Fibroblast of lung (primary cell): ENCODE measurements around the gene EXOC6. TPM values are rescaled to one million over a fixed set of nuclear protein-coding genes. Genes with fewer than 3 reads are reported as not detected.

Experiments used
- DNase-seq, 2 donors: peaks; one replicate each; pipeline versions ENCODE4 v3.0.0 to v3.0.0-alpha.2; 2010; ENCODE audit warnings: low read depth in 2 of 2
- H2AFZ ChIP-seq: 2 replicates; pipeline ENCODE4 v1.5.1; 2012; ENCODE audit warnings: low read length, control low read depth, inconsistent platforms
- H3K27ac ChIP-seq: 2 replicates; pipeline ENCODE4 v1.5.1; 2011; ENCODE audit warnings: low read length, control low read depth; ENCODE audit not compliant: insufficient read depth
- H3K27me3 ChIP-seq: 2 replicates; pipeline ENCODE4 v1.5.1; 2011; ENCODE audit warnings: mild to moderate bottlenecking, low read length; ENCODE audit not compliant: control insufficient read depth, insufficient read depth
- H3K36me3 ChIP-seq: 2 replicates; pipeline ENCODE4 v1.5.1; 2011; ENCODE audit warnings: low read length; ENCODE audit not compliant: control insufficient read depth, insufficient read depth
- H3K4me1 ChIP-seq: 2 replicates; pipeline ENCODE4 v1.5.1; 2011; ENCODE audit warnings: low read length; ENCODE audit not compliant: control insufficient read depth, insufficient read depth; ENCODE audit errors: extremely low read depth
- H3K4me2 ChIP-seq: 2 replicates; pipeline ENCODE4 v1.5.1; 2011; ENCODE audit warnings: low read length, control low read depth; ENCODE audit not compliant: insufficient read depth; ENCODE audit errors: extremely low read depth
- H3K4me3 ChIP-seq, 4 experiments: fragments of 200-600 bp in 1 of 4; sonication (generic) in 1 of 4; replicated peaks in 1 of 4; 2 replicates each; pipeline ENCODE4 v1.5.1; 2011 to 2016; ENCODE audit warnings: low read length in 4 of 4, low read depth in 3 of 4, mild to moderate bottlenecking in 3 of 4, control low read depth in 2 of 4, inconsistent platforms in 1 of 4, mixed read lengths in 1 of 4; ENCODE audit not compliant: insufficient read depth in 1 of 4; ENCODE audit errors: control extremely low read depth in 1 of 4
- H3K79me2 ChIP-seq: 2 replicates; pipeline ENCODE4 v1.5.1; 2012; ENCODE audit warnings: mild to moderate bottlenecking, low read length, inconsistent platforms; ENCODE audit not compliant: control insufficient read depth, insufficient read depth
- H3K9ac ChIP-seq: 2 replicates; pipeline ENCODE4 v1.5.1; 2011; ENCODE audit warnings: mild to moderate bottlenecking, low read length, control low read depth; ENCODE audit not compliant: insufficient read depth
- H3K9me3 ChIP-seq: 2 replicates; pipeline ENCODE4 v1.5.1; 2012; ENCODE audit warnings: low read depth, low read length; ENCODE audit not compliant: control insufficient read depth, insufficient read depth
- H4K20me1 ChIP-seq: 2 replicates; pipeline ENCODE4 v1.5.1; 2011; ENCODE audit warnings: low read length; ENCODE audit not compliant: control insufficient read depth, insufficient read depth; ENCODE audit errors: extremely low read depth
- EZH2 ChIP-seq: IDR thresholded peaks from 2 replicates; pipeline ENCODE4 v1.5.1; 2012; ENCODE audit warnings: low read length, control low read depth, mild to moderate bottlenecking; ENCODE audit errors: missing control alignments
- polyA plus RNA-seq, 2 donors: library from polyadenylated mRNA; depleted of rRNA in 1 of 2; stranded (reverse) in 1 of 2; unstranded in 1 of 2; fragments of >200 nt; gene quantifications; 2 replicates each; pipeline ENCODE4 v1.2.1, GENCODE V29; 2011 to 2012; ENCODE audit warnings: missing spikeins in 1 of 2
- total RNA-seq: library from RNA; depleted of rRNA; stranded (reverse); fragments of >200 nt; gene quantifications from 2 replicates; pipeline ENCODE4 v1.2.1, GENCODE V29; 2014
- TF ChIP-seq, protein P1 (sequence below), 2 donors: IDR thresholded peaks in 1 of 2; conservative IDR thresholded peaks in 1 of 2; 1 replicate in 1 of 2; 2 replicates in 1 of 2; pipeline ENCODE4 v1.5.1; 2011 to 2012; ENCODE audit warnings: low read length in 2 of 2, control low read depth in 1 of 2, inconsistent platforms in 1 of 2, low read depth in 1 of 2, mild to moderate bottlenecking in 1 of 2

Gene EXOC6
- total and polyA plus RNA-seq, 2 donors (not counting 1 experiment from before 2014, with no cell fraction given): 6.2 to 9.2 TPM

DNA sequence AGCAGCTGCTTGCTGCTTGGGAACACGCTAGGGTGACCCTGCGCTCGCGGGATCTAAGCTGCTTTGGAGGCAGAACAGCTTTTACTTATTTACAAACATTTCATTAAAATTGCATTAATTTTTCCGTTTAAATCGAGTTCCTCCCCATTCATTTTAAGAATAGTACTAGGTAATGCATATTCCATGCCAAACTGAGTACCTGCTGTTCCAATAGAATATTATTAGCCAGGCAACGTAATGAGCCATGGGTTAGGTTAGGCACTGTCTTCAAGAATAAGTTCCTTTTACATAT, 860 bp downstream of the EXOC6 start:
- Histone ChIP-seq H3K27me3 (no peaks in the 10 kb centered on the region), H3K36me3 (no peaks in the 10 kb centered on the region), H3K9ac (peak overlapping the region; percentile 72), H3K79me2 (no peaks in the 10 kb centered on the region), H3K4me3 (peak overlapping the region; percentile 58 to 90 (median 79)), H3K9me3 (no peaks in the 10 kb centered on the region), H3K4me2 (peak overlapping the region; percentile 91), H3K4me1 (peaks cover 3% of the 10 kb centered on the region), H2AFZ (peak overlapping the region; percentile 29), H4K20me1 (no peaks in the 10 kb centered on the region), H3K27ac (no peak overlapping the region)
- TF ChIP-seq, protein P1, sequence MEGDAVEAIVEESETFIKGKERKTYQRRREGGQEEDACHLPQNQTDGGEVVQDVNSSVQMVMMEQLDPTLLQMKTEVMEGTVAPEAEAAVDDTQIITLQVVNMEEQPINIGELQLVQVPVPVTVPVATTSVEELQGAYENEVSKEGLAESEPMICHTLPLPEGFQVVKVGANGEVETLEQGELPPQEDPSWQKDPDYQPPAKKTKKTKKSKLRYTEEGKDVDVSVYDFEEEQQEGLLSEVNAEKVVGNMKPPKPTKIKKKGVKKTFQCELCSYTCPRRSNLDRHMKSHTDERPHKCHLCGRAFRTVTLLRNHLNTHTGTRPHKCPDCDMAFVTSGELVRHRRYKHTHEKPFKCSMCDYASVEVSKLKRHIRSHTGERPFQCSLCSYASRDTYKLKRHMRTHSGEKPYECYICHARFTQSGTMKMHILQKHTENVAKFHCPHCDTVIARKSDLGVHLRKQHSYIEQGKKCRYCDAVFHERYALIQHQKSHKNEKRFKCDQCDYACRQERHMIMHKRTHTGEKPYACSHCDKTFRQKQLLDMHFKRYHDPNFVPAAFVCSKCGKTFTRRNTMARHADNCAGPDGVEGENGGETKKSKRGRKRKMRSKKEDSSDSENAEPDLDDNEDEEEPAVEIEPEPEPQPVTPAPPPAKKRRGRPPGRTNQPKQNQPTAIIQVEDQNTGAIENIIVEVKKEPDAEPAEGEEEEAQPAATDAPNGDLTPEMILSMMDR (conservative IDR thresholded peaks at IDR 0.05 in 1 of 2, IDR thresholded peaks at IDR 0.05 in 1 of 2; ENCODE audit: low read depth in 1 of 2, low read length in 2 of 2): peak in 1 of 2 donors; percentile 1
- no peak for TF ChIP-seq EZH2
- DNase-seq: no peak

GRCh38 chr10:92849576-92850090, 1.3 kb downstream of the EXOC6 start:
- no peak overlapping the region for H2AFZ ChIP-seq
- H3K79me2 ChIP-seq: no peaks in the 10 kb centered on the region
- H3K27ac ChIP-seq: no peak overlapping the region
- H3K4me3 ChIP-seq: peak overlapping the region; percentile 58 to 90 (median 79)
- TF ChIP-seq EZH2: no peak
- TF ChIP-seq, protein P1 (conservative IDR thresholded peaks at IDR 0.05 in 1 of 2, IDR thresholded peaks at IDR 0.05 in 1 of 2; ENCODE audit: low read depth in 1 of 2, low read length in 2 of 2): no peak
- no peak for DNase-seq
- no peaks in the 10 kb centered on the region for H4K20me1 ChIP-seq
- no peaks in the 10 kb centered on the region for H3K27me3 ChIP-seq
- peak overlapping the region; percentile 91 for H3K4me2 ChIP-seq
- peaks cover 3% of the 10 kb centered on the region for H3K4me1 ChIP-seq
- H3K36me3 ChIP-seq: no peaks in the 10 kb centered on the region
- H3K9ac ChIP-seq: no peak overlapping the region
- no peaks in the 10 kb centered on the region for H3K9me3 ChIP-seq

- Histone ChIP-seq H3K27ac (no peak overlapping the region), H3K79me2 (no peaks in the 10 kb centered on the region), H2AFZ (no peak overlapping the region), H4K20me1 (no peaks in the 10 kb centered on the region), H3K36me3 (no peaks in the 10 kb centered on the region), H3K4me3 (no peak overlapping the region), H3K9ac (no peak overlapping the region), H3K27me3 (no peaks in the 10 kb centered on the region), H3K4me2 (no peak overlapping the region), H3K4me1 (peaks cover 3% of the 10 kb centered on the region), H3K9me3 (no peaks in the 10 kb centered on the region)
- DNase-seq: peak in 1 of 2 donors; percentile 53
- TF ChIP-seq, protein P1 (conservative IDR thresholded peaks at IDR 0.05 in 1 of 2, IDR thresholded peaks at IDR 0.05 in 1 of 2; ENCODE audit: low read depth in 1 of 2, low read length in 2 of 2): no peak
- no peak for TF ChIP-seq EZH2
Observed at GRCh38 chr10:92850185-92850584, 1.9 kb downstream of the EXOC6 start.
